IPS-15b (cell line): ENCODE data around the gene RNPS1.

ENCODE experiments used
- H3K27me3 ChIP-seq: one replicate; pipeline ENCODE4 v1.6.1; 2013; ENCODE audit warnings: low read length; ENCODE audit not compliant: control insufficient read depth, insufficient read depth
- H3K36me3 ChIP-seq: one replicate; pipeline ENCODE4 v1.6.1; 2013; ENCODE audit warnings: low read length; ENCODE audit not compliant: control insufficient read depth, insufficient read depth
- H3K4me1 ChIP-seq: one replicate; pipeline ENCODE4 v1.6.1; 2013; ENCODE audit warnings: mild to moderate bottlenecking, low read length; ENCODE audit not compliant: control insufficient read depth, insufficient read depth
- H3K4me3 ChIP-seq: one replicate; pipeline ENCODE4 v1.5.1; 2013; ENCODE audit warnings: low read depth, low read length
- H3K9ac ChIP-seq: one replicate; pipeline ENCODE4 v1.6.1; 2013; ENCODE audit warnings: low read depth, mild to moderate bottlenecking, low read length
- H3K9me3 ChIP-seq: one replicate; pipeline ENCODE4 v1.6.1; 2013; ENCODE audit warnings: mild to moderate bottlenecking, low read length; ENCODE audit not compliant: control insufficient read depth, insufficient read depth

The RNPS1 gene

DNA sequence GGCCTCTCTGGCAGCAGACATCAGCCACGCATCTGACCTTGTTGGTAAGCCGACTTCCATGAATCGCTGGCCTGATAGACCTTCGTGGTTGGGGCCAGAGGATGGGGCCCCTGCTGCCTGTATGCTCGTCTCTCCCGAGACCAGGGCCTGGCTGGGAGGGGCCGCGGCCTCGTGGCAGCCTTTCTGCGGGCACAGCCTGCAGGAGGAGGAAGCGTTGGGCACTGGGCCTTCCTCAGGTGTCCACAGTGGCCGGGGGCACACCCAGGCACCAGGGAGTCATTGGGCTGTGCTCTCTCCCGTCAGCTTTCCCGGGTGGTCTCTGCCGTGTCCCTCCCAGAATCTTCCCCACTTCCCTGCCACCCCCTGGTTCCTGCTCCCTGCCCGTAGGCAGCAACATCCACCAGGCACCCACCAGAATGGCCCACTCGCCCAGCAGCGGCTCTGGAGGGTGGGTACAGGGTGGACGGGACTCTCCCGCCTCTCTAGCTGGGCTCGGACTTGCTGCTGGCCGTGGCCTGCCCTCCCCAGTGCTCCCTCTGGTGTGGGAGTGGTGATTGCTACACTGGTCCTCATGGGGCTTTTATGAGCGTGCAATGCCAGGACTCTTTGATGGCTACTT is 38.2 kb downstream of the RNPS1 start:
- Histone ChIP-seq H3K4me3 (no peak overlapping the region), H3K27me3 (no peaks in the 10 kb centered on the region), H3K4me1 (no peaks in the 10 kb centered on the region), H3K36me3 (peaks cover 53% of the 10 kb centered on the region), H3K9ac (no peak overlapping the region), H3K9me3 (no peaks in the 10 kb centered on the region)

DNA sequence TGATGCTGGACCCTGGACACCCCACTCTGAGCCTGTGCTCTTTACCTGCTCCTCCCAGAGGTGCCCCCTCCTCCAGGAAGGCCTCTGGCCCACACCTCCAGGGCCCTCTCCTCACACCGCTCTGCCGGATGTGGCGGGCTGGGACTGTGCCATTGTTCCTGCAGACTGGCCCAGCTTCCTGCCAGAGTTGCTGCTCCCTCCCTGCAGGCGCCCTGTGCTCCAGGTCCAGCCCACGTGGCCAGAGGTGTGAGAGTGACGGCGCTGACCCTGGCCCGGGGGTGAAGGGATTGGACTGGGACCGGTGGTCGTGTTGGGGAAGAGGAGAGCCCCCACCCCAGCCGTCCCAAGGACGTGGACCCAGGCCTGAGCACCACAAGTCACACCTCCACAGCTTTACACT is 38.8 kb downstream of the RNPS1 start:
- Histone ChIP-seq H3K36me3 (peaks cover 50% of the 10 kb centered on the region), H3K9me3 (no peaks in the 10 kb centered on the region), H3K9ac (no peak overlapping the region), H3K27me3 (no peaks in the 10 kb centered on the region), H3K4me3 (no peak overlapping the region), H3K4me1 (no peaks in the 10 kb centered on the region)

DNA sequence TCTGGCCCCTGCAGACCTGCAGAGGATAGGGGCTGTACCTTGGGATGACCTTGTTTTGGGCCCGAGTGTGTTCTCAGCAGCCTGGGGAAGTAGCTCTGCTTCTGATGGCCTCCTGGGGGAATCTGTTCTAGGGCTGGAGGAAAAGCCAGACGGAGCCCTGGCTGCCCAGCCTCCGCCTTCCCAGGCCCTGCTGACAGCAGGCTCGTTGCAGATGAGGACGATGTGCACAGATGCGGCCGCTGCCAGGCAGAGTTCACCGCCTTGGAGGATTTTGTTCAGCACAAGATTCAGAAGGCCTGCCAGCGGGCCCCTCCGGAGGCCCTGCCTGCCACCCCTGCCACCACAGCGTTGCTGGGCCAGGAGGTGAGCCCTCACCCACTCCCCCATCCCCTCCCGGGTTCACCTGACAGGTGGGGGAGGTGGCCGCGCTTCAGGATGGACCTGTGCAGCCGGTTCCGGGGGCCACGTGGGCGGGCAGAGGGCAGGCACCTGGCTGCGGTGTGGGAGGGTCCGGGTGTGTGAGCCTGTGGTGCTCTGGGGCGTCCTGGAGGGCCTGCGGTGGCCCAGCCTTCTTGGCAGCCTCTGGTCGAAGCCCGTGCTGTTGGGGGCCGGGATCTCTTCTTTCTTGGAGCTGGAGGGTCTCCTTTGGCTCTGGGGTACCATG is 39.6 kb downstream of the RNPS1 start:
- Histone ChIP-seq H3K4me3 (no peak overlapping the region), H3K36me3 (peaks cover 46% of the 10 kb centered on the region), H3K27me3 (no peaks in the 10 kb centered on the region), H3K9ac (no peak overlapping the region), H3K9me3 (no peaks in the 10 kb centered on the region), H3K4me1 (no peaks in the 10 kb centered on the region)

DNA sequence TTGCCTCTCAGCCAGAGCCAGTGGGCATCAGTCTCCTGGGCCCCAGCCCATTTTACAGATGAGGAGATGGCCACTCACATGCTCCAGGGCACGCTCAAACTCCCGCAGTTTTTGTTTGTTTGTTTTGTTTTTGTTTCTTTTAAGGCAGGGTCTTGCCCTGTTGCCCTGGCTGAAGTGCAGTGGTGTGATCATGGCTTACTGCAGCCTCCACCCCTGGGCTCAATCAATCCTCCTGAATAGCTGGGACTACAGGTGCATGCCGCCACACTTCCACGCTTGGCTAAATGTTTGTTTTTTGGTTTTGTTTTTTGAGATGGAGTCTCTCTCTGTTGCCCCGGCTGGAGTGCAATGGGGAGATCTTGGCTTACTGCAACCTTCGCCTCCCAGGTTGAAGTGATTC is 41.0 kb downstream of the RNPS1 start:
- no peaks in the 10 kb centered on the region for H3K9me3 ChIP-seq
- H3K4me1 ChIP-seq: no peaks in the 10 kb centered on the region
- no peaks in the 10 kb centered on the region for H3K27me3 ChIP-seq
- H3K36me3 ChIP-seq: peaks cover 34% of the 10 kb centered on the region
- no peak overlapping the region for H3K9ac ChIP-seq
- no peak overlapping the region for H3K4me3 ChIP-seq

DNA sequence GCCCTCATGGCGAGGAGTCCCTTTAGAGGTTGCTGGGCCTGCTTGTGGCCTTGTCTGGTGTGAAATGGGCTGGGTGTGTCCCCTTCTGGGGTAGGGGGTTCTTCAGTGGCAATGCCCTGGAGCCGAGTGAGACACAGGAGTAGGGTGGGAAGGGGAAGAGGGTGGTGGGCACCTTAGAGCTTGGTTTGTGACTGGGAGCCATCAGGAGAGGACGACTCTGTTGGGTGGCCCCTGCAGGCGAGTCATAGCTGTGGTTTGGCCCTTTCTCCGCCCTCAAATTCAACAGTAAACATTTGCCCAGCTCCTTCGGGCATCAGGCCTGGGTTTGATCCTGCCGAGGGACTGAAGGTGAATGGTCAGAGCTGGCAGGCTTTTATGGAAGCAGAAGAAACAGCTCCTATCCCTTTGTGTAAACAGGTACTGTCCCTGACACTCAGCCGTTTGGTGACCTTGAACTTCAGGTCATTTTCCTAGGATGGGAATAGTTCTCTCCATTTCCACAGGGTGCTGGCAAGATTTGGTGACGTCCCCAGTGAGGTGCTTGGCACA is 41.6 kb downstream of the RNPS1 start:
- H3K27me3 ChIP-seq: no peaks in the 10 kb centered on the region
- no peak overlapping the region for H3K4me3 ChIP-seq
- no peaks in the 10 kb centered on the region for H3K4me1 ChIP-seq
- peaks cover 28% of the 10 kb centered on the region for H3K36me3 ChIP-seq
- no peak overlapping the region for H3K9ac ChIP-seq
- H3K9me3 ChIP-seq: no peaks in the 10 kb centered on the region

DNA sequence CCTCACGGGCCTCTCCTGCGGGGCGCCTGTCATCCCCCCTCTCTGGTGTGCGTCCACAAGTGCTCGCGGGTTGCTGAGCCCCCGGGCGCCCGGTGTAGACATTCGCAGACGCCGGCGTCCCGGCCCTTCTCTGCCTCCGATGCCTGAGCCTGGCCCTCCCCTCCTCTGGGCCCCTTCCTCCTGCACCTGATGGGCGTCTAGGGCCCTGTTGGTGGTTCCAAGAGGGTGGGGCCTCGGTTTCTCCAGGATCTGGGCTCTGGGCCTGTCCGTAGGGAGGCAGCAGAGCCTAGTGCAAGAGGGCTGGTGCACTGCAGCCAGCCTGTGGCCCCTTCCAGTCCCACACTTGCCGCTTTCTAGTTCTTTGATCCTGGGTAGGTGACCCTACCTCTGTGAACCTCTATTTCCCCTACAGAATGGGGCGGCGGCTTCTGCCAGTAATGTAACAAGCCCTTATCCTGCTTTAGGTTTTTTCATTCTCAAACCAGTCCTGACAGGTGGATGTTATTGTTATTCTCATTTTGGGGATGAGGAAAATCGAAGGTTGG is 43.9 kb downstream of the RNPS1 start:
- H3K9ac ChIP-seq: peak overlapping the region; percentile 87
- H3K27me3 ChIP-seq: no peaks in the 10 kb centered on the region
- no peaks in the 10 kb centered on the region for H3K4me1 ChIP-seq
- peaks cover 14% of the 10 kb centered on the region for H3K36me3 ChIP-seq
- H3K4me3 ChIP-seq: peak overlapping the region; percentile 87
- H3K9me3 ChIP-seq: no peaks in the 10 kb centered on the region

DNA sequence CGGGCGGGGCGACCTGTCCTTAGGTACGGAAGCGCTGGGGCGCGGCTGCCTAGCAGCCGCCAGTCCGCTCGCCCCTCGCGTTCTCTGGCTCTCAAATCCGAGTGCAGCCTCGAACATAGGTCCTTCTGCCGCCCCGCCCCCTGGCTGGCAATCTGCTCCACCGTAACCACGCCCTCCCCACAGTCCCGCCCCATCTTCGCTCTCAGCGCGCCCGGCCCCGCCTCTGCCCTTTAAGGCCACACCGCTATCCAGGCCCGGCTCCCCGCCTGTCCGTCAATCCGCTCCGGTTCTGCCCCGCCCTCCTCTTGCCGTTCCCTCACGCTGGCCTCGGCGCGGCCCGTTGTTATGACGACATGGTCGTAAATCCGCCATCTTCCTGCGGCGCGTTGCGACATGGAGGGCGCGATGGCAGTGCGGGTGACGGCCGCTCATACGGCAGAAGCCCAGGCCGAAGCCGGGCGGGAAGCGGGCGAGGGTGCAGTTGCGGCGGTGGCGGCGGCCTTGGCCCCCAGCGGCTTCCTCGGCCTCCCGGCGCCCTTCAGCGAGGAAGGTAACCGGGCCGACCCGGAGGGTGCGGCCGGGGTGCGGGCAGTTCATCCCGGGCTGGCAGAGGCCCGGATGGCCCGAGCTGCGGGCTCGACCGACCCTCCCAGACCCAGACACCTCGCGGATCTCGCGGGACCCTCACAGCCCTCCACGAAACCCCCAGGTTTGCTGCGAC is 44.5 kb downstream of the RNPS1 start, which contains the start of gene E4F1:
Gene E4F1 (plus strand): TSS at position 371 of the 721 bp plus-strand sequence. CDS start 23 bp downstream, at position 394.
- no peaks in the 10 kb centered on the region for H3K9me3 ChIP-seq
- no peaks in the 10 kb centered on the region for H3K4me1 ChIP-seq
- H3K9ac ChIP-seq: peak within 1 kb of the TSS; percentile 87
- peak within 1 kb of the TSS; percentile 87 for H3K4me3 ChIP-seq
- no peaks in the 10 kb centered on the region for H3K27me3 ChIP-seq
- peaks cover 8% of the 10 kb centered on the region for H3K36me3 ChIP-seq

DNA sequence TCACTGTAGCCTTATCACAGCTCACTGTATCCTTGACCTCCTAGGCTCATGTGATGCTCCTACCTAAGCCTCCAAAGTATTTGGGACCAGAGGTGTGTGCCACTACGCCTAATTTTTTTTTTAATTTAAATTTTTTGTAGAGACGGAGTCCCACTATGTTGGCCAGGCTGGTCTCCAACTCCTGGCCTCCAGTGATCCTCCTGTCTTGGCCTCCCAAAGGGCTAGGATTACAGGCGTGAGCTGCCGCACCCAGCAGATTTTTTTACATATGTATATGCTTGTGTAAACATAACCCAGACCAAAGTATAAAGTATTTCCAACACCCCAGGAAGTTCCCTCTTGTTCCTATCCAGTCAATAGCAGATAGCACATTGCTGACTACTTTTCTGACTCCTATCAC is 51.6 kb downstream of the RNPS1 start:
- peaks cover 11% of the 10 kb centered on the region for H3K36me3 ChIP-seq
- no peak overlapping the region for H3K4me3 ChIP-seq
- no peak overlapping the region for H3K9ac ChIP-seq
- no peaks in the 10 kb centered on the region for H3K9me3 ChIP-seq
- H3K4me1 ChIP-seq: no peaks in the 10 kb centered on the region
- H3K27me3 ChIP-seq: no peaks in the 10 kb centered on the region

DNA sequence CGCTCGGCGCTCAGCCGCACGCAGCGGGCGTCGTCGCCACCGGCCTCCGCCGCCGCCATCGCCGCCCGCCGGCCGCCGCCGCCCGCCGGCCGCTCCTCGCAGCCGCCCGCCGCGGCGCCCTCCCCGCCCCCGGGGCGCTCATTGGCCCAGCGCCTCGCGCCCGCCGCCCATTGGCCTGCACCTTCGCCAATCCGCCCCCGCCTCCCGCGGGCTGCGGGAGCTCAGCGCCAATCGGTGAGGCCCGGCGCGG is 53.3 kb downstream of the RNPS1 start, which contains the start of gene PGP:
Gene PGP (minus strand): TSS at position 122 of the 250 bp plus-strand sequence. CDS start 63 bp downstream, at position 59.
- peak within 1 kb of the TSS; percentile 77 for H3K9ac ChIP-seq
- H3K27me3 ChIP-seq: no peaks in the 10 kb centered on the region
- H3K36me3 ChIP-seq: peaks cover 14% of the 10 kb centered on the region
- H3K4me3 ChIP-seq: peak within 1 kb of the TSS; percentile 89
- H3K4me1 ChIP-seq: no peaks in the 10 kb centered on the region
- H3K9me3 ChIP-seq: no peaks in the 10 kb centered on the region

DNA sequence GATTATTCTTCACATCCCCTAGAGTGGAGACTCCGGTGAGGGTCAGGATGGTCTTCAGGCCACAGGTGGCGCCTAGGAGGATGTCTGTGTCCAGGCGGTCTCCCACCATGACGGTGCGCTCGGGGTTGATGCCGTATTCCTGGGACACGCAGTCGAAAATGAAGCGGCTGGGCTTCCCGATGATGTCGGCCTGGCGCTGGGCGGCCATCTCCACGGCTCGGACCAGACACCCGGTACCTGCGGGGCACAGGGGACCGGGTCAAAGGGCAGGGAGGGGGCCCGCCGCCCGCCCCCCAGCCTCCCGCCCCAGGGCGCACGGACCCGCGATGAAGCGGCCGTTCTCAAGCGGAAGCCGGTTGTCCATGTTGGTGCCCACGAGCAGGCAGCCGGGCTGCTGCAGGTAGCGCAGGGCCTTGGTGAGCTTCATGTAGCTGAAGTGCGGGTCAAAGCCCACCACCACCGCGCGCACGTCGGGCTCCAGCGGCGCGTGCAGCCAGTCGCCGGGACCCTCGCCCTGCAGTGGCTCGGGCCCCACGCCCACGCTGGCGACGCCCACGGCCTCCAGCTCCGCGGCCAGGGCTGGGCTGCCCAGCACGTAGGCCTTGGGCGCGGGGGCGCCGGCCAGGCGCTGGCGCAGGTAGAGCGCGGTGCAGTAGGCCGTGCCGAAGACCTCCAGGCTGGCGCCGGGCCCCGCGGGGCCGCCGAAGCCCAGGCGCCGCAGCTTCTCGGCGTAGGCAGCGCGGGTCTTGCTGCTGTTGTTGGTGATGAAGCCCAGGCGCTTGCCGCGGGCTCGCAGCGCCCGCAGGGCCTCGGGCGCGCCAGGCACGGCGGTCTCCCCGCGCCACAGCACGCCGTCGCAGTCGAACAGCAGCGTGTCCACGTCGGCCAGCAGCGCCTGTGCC is 53.9 kb downstream of the RNPS1 start:
- H3K4me1 ChIP-seq: no peaks in the 10 kb centered on the region
- no peaks in the 10 kb centered on the region for H3K9me3 ChIP-seq
- H3K9ac ChIP-seq: peak overlapping the region; percentile 60
- no peaks in the 10 kb centered on the region for H3K27me3 ChIP-seq
- H3K4me3 ChIP-seq: peak overlapping the region; percentile 75
- H3K36me3 ChIP-seq: peaks cover 20% of the 10 kb centered on the region
